ENCODE data around the gene KBTBD13.
"Not testable (repeated sequence)": the region's sequence is repeated elsewhere in the genome, so short reads cannot be mapped to it uniquely, and the experiment has no call there.

The KBTBD13 gene

GRCh38 chr15:65066635-65067316 is 9.8 kb upstream of the KBTBD13 start:
- Histone ChIP-seq H3K4me3 (ENCODE audit: low read length) (peak overlapping the region; percentile 63), H3K27me3 (ENCODE audit: control insufficient read depth, insufficient read depth, low read length) (no peaks in the 10 kb centered on the region), H3K36me3 (ENCODE audit: control insufficient read depth, insufficient read depth, low read length) (no peaks in the 10 kb centered on the region), H3K4me1 (ENCODE audit: control insufficient read depth, insufficient read depth, low read length) (peaks cover 40% of the 10 kb centered on the region), H3K27ac (ENCODE audit: low read depth, low read length) (peak overlapping the region; percentile 92), H3K9ac (ENCODE audit: low read length) (peak overlapping the region; percentile 83)

- Histone ChIP-seq H3K4me3 (ENCODE audit: low read length) (peak overlapping the region; percentile 63), H3K9ac (ENCODE audit: low read length) (peak overlapping the region; percentile 83), H3K27me3 (ENCODE audit: control insufficient read depth, insufficient read depth, low read length) (no peaks in the 10 kb centered on the region), H3K4me1 (ENCODE audit: control insufficient read depth, insufficient read depth, low read length) (peaks cover 46% of the 10 kb centered on the region), H3K27ac (ENCODE audit: low read depth, low read length) (peak overlapping the region; percentile 92), H3K36me3 (ENCODE audit: control insufficient read depth, insufficient read depth, low read length) (no peaks in the 10 kb centered on the region)
Measured at GRCh38 chr15:65067317-65067644, 9.3 kb upstream of the KBTBD13 start.

GRCh38 chr15:65067645-65068402 is 8.7 kb upstream of the KBTBD13 start, which contains the start of gene RASL12:
Gene RASL12 (minus strand): TSS chr15:65067991. CDS start chr15:65067835, 156 bp downstream.
- Histone ChIP-seq H3K36me3 (ENCODE audit: control insufficient read depth, insufficient read depth, low read length) (no peaks in the 10 kb centered on the region), H3K4me1 (ENCODE audit: control insufficient read depth, insufficient read depth, low read length) (peaks cover 43% of the 10 kb centered on the region), H3K4me3 (ENCODE audit: low read length) (peak within 1 kb of the TSS; percentile 63), H3K9ac (ENCODE audit: low read length) (peak within 1 kb of the TSS; percentile 83), H3K27ac (ENCODE audit: low read depth, low read length) (peak within 1 kb of the TSS; percentile 92), H3K27me3 (ENCODE audit: control insufficient read depth, insufficient read depth, low read length) (no peaks in the 10 kb centered on the region)

- Histone ChIP-seq H3K36me3 (ENCODE audit: control insufficient read depth, insufficient read depth, low read length) (no peaks in the 10 kb centered on the region), H3K4me1 (ENCODE audit: control insufficient read depth, insufficient read depth, low read length) (peaks cover 43% of the 10 kb centered on the region), H3K9ac (ENCODE audit: low read length) (no peak overlapping the region), H3K4me3 (ENCODE audit: low read length) (peak overlapping the region; percentile 63), H3K27me3 (ENCODE audit: control insufficient read depth, insufficient read depth, low read length) (no peaks in the 10 kb centered on the region), H3K27ac (ENCODE audit: low read depth, low read length) (peak overlapping the region; percentile 92)
Measured at GRCh38 chr15:65068403-65068788, 8.2 kb upstream of the KBTBD13 start.

GRCh38 chr15:65069179-65069578 is 7.4 kb upstream of the KBTBD13 start:
- Histone ChIP-seq H3K4me3 (ENCODE audit: low read length) (no peak overlapping the region), H3K36me3 (ENCODE audit: control insufficient read depth, insufficient read depth, low read length) (no peaks in the 10 kb centered on the region), H3K4me1 (ENCODE audit: control insufficient read depth, insufficient read depth, low read length) (peaks cover 43% of the 10 kb centered on the region), H3K9ac (ENCODE audit: low read length) (no peak overlapping the region), H3K27me3 (ENCODE audit: control insufficient read depth, insufficient read depth, low read length) (no peaks in the 10 kb centered on the region), H3K27ac (ENCODE audit: low read depth, low read length) (peak overlapping the region; percentile 92)

- H3K4me3 ChIP-seq (ENCODE audit: low read length), result no peak overlapping the region
- peak overlapping the region; percentile 92 for H3K27ac ChIP-seq (ENCODE audit: low read depth, low read length)
- peaks cover 43% of the 10 kb centered on the region for H3K4me1 ChIP-seq (ENCODE audit: control insufficient read depth, insufficient read depth, low read length)
- no peaks in the 10 kb centered on the region for H3K36me3 ChIP-seq (ENCODE audit: control insufficient read depth, insufficient read depth, low read length)
- H3K9ac ChIP-seq (ENCODE audit: low read length), result no peak overlapping the region
- no peaks in the 10 kb centered on the region for H3K27me3 ChIP-seq (ENCODE audit: control insufficient read depth, insufficient read depth, low read length)
Measured at GRCh38 chr15:65069779-65070546, 6.6 kb upstream of the KBTBD13 start.

GRCh38 chr15:65071381-65071811 is 5.2 kb upstream of the KBTBD13 start:
- H3K4me3 ChIP-seq (ENCODE audit: low read length), result no peak overlapping the region
- H3K36me3 ChIP-seq (ENCODE audit: control insufficient read depth, insufficient read depth, low read length), result no peaks in the 10 kb centered on the region
- peak overlapping the region; percentile 64 for H3K27ac ChIP-seq (ENCODE audit: low read depth, low read length)
- H3K4me1 ChIP-seq (ENCODE audit: control insufficient read depth, insufficient read depth, low read length), result peaks cover 36% of the 10 kb centered on the region
- no peaks in the 10 kb centered on the region for H3K27me3 ChIP-seq (ENCODE audit: control insufficient read depth, insufficient read depth, low read length)
- no peak overlapping the region for H3K9ac ChIP-seq (ENCODE audit: low read length)

- peak overlapping the region; percentile 64 for H3K27ac ChIP-seq (ENCODE audit: low read depth, low read length)
- H3K27me3 ChIP-seq (ENCODE audit: control insufficient read depth, insufficient read depth, low read length), result no peaks in the 10 kb centered on the region
- H3K4me1 ChIP-seq (ENCODE audit: control insufficient read depth, insufficient read depth, low read length), result peaks cover 36% of the 10 kb centered on the region
- H3K9ac ChIP-seq (ENCODE audit: low read length), result no peak overlapping the region
- H3K36me3 ChIP-seq (ENCODE audit: control insufficient read depth, insufficient read depth, low read length), result no peaks in the 10 kb centered on the region
- H3K4me3 ChIP-seq (ENCODE audit: low read length), result no peak overlapping the region
Measured at GRCh38 chr15:65072027-65072426, 4.5 kb upstream of the KBTBD13 start.

GRCh38 chr15:65072617-65073016 is 3.9 kb upstream of the KBTBD13 start:
- Histone ChIP-seq H3K4me3 (ENCODE audit: low read length) (no peak overlapping the region), H3K27ac (ENCODE audit: low read depth, low read length) (no peak overlapping the region), H3K4me1 (ENCODE audit: control insufficient read depth, insufficient read depth, low read length) (peaks cover 36% of the 10 kb centered on the region), H3K9ac (ENCODE audit: low read length) (no peak overlapping the region), H3K27me3 (ENCODE audit: control insufficient read depth, insufficient read depth, low read length) (no peaks in the 10 kb centered on the region), H3K36me3 (ENCODE audit: control insufficient read depth, insufficient read depth, low read length) (no peaks in the 10 kb centered on the region)

GRCh38 chr15:65074946-65075345 is 1.6 kb upstream of the KBTBD13 start:
- not testable (repeated sequence) for H3K4me3 ChIP-seq (ENCODE audit: low read length); H3K9ac ChIP-seq (ENCODE audit: low read length); H3K27ac ChIP-seq (ENCODE audit: low read depth, low read length); H3K36me3 ChIP-seq (ENCODE audit: control insufficient read depth, insufficient read depth, low read length); H3K27me3 ChIP-seq (ENCODE audit: control insufficient read depth, insufficient read depth, low read length)
- peaks cover 20% of the 10 kb centered on the region for H3K4me1 ChIP-seq (ENCODE audit: control insufficient read depth, insufficient read depth, low read length)

- not testable (repeated sequence) for H3K9ac ChIP-seq (ENCODE audit: low read length); H3K36me3 ChIP-seq (ENCODE audit: control insufficient read depth, insufficient read depth, low read length); H3K27me3 ChIP-seq (ENCODE audit: control insufficient read depth, insufficient read depth, low read length); H3K4me3 ChIP-seq (ENCODE audit: low read length); H3K27ac ChIP-seq (ENCODE audit: low read depth, low read length)
- peaks cover 15% of the 10 kb centered on the region for H3K4me1 ChIP-seq (ENCODE audit: control insufficient read depth, insufficient read depth, low read length)
Measured at GRCh38 chr15:65075607-65076395, 745 bp upstream of the KBTBD13 start.
